T-cell (primary cell): Measurements from ENCODE around the gene TEDC2. TPM values are rescaled to one million over a fixed set of nuclear protein-coding genes. Genes with fewer than 3 reads are reported as not detected.
"Not testable (repeated sequence)": the region's sequence is repeated elsewhere in the genome, so short reads cannot be mapped to it uniquely, and the experiment has no call there.

Source experiments
- ATAC-seq, 4 experiments: fragments of 200-7000 bp in 3 of 4; fragments of 150-1000 bp in 1 of 4; cut with Tn5 transposase; replicated peaks in 1 of 4; 1 replicate in 3 of 4; 2 replicates in 1 of 4; pipeline ENCODE4 v1.10.0; 2021; ENCODE audit warnings: moderate library complexity in 3 of 4, mild to moderate bottlenecking in 2 of 4, moderate number of reproducible peaks in 1 of 4
- CTCF ChIA-PET, 2 donors: fragments of 300-600 bp; sonication (Branson Sonifier 250); formaldehyde crosslinking; loops; one replicate each; lab custom pipeline; 2022; ENCODE audit warnings: antibody characterized with exemption in 2 of 2; lab: Charles Lee
- POLR2A ChIA-PET, 2 donors: fragments of 300-600 bp; sonication (Branson Sonifier 250); formaldehyde crosslinking; loops; one replicate each; lab custom pipeline; 2022; ENCODE audit warnings: antibody characterized with exemption in 2 of 2; lab: Charles Lee
- DNase-seq, 35 experiments: peaks; one replicate each; pipeline versions ENCODE4 v3.0.0 to v3.0.0-alpha.2; 2013 to 2023
- H3K27ac ChIP-seq: one replicate; pipeline ENCODE4 v1.5.1; 2013; ENCODE audit warnings: low read length
- H3K27me3 ChIP-seq, 2 experiments: replicated peaks in 1 of 2; 1 replicate in 1 of 2; 2 replicates in 1 of 2; pipeline versions ENCODE4 v1.6.1 to v1.7.0; 2013; ENCODE audit warnings: low read length in 1 of 2, mixed read lengths in 1 of 2; ENCODE audit not compliant: control insufficient read depth in 2 of 2, insufficient read depth in 2 of 2; ENCODE audit errors: extremely low read depth in 1 of 2
- H3K36me3 ChIP-seq, 2 donors: 1 replicate in 1 of 2; 2 replicates in 1 of 2; pipeline versions ENCODE4 v1.6.1 to v1.7.0; 2013; ENCODE audit warnings: low read length in 1 of 2; ENCODE audit not compliant: control insufficient read depth in 2 of 2, insufficient read depth in 1 of 2; ENCODE audit errors: extremely low read depth in 1 of 2
- H3K4me1 ChIP-seq, 2 experiments: 1 replicate in 1 of 2; 2 replicates in 1 of 2; pipeline versions ENCODE4 v1.6.1 to v1.7.0; 2013; ENCODE audit warnings: low read length in 2 of 2, mixed read lengths in 1 of 2; ENCODE audit not compliant: insufficient read depth in 2 of 2, control insufficient read depth in 1 of 2; ENCODE audit errors: extremely low read depth in 1 of 2
- H3K4me3 ChIP-seq, 2 donors: 1 replicate in 1 of 2; 2 replicates in 1 of 2; pipeline versions ENCODE4 v1.5.1 to v1.7.0; 2013; ENCODE audit warnings: mild to moderate bottlenecking in 2 of 2, low read length in 1 of 2, moderate library complexity in 1 of 2; ENCODE audit not compliant: control insufficient read depth in 1 of 2; ENCODE audit errors: extremely low read depth in 1 of 2
- H3K9me3 ChIP-seq: 2 replicates; pipeline ENCODE4 v1.7.0; 2013
- H3K27ac Mint-ChIP-seq, 2 donors: one replicate each; pipeline ENCODE4 v1.8.0; 2020 to 2021; ENCODE audit warnings: mild to moderate bottlenecking in 2 of 2, mixed read lengths in 2 of 2
- H3K27me3 Mint-ChIP-seq, 2 donors: one replicate each; pipeline ENCODE4 v1.8.0; 2021 to 2022; ENCODE audit warnings: mixed read lengths in 2 of 2
- H3K36me3 Mint-ChIP-seq: one replicate; pipeline ENCODE4 v1.8.0; 2021; ENCODE audit warnings: mixed read lengths
- H3K4me1 Mint-ChIP-seq, 3 donors: one replicate each; pipeline ENCODE4 v1.8.0; 2020 to 2022; ENCODE audit warnings: mixed read lengths in 3 of 3, mild to moderate bottlenecking in 1 of 3
- H3K4me3 Mint-ChIP-seq, 3 donors: one replicate each; pipeline ENCODE4 v1.8.0; 2020 to 2022; ENCODE audit warnings: mild to moderate bottlenecking in 3 of 3, mixed read lengths in 3 of 3, moderate library complexity in 3 of 3
- H3K9me3 Mint-ChIP-seq, 3 donors: one replicate each; pipeline ENCODE4 v1.8.0; 2020 to 2022; ENCODE audit warnings: mixed read lengths in 3 of 3
- WGBS: methylation state at CpG from one replicate; pipeline ENCODE4 v1.1.5; 2013; ENCODE audit warnings: missing lambda C conversion rate; ENCODE audit not compliant: insufficient coverage; 5-methylcytosine and 5-hydroxymethylcytosine counted together
- total RNA-seq, 35 experiments: library from RNA in 6 of 35; stranded (reverse) in 6 of 35; fragments of 120-200 nt in 1 of 35; gene quantifications; one replicate each; pipeline versions ENCODE4 v1.2.1 to v1.2.4 and lab custom pipeline; 2013 to 2026

The TEDC2 gene
- total RNA-seq, 5 donors from 2014 or later (not counting 1 experiment from before 2014, with no cell fraction given), result 0.85 to 1.8 (median 0.93) TPM

DNA sequence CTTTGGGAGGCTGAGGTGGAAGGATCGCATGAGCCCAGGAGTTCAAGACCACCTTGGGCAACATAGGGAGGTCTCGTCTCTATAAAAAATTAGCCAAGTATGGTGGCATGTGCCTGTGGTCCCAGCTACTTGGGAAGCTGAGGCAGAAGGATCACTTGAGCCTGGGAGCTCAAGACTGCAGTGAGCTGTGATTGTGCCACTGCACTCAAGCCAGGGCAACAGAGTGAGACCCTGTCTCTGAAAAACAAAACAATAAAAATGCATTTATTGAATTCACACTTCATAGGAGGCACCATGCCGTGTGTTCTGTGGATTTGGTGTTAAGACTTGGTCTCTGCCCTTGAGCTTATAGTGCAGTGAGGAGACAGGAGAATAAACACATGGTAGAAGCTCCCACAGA, 17.4 kb downstream of the TEDC2 start:
- Mint-ChIP-seq H3K27ac (no peak overlapping the region), H3K9me3 (no peaks in the 10 kb centered on the region), H3K4me1 (peaks cover 18 to 22% (median 22%) of the 10 kb centered on the region in 3 donors), H3K4me3 (no peak overlapping the region), H3K27me3 (peaks cover 0 to 9% of the 10 kb centered on the region in 2 donors), H3K36me3 (no peaks in the 10 kb centered on the region)
- 100% methylated on average over 2 of the region's 3 CpGs for WGBS
- ChIA-PET CTCF (interaction anchor here in 1 of 2 donors (0.6 kb wide), 1 partner anchor 30 kb away, joined by 3 read pairs; no protein-coding TSS in a partner anchor), POLR2A (interaction anchor here in 1 of 2 donors (0.6 kb wide), 1 partner anchor 44 kb away, joined by 3 read pairs; no protein-coding TSS in a partner anchor)
- Histone ChIP-seq H3K9me3 (no peaks in the 10 kb centered on the region), H3K4me3 (no peak overlapping the region), H3K27ac (no peak overlapping the region), H3K27me3 (peaks cover 0 to 14% of the 10 kb centered on the region in 2 experiments), H3K4me1 (peaks cover 0 to 24% of the 10 kb centered on the region in 2 experiments), H3K36me3 (no peaks in the 10 kb centered on the region)
- ATAC-seq (no peak), DNase-seq (no peak)

DNA sequence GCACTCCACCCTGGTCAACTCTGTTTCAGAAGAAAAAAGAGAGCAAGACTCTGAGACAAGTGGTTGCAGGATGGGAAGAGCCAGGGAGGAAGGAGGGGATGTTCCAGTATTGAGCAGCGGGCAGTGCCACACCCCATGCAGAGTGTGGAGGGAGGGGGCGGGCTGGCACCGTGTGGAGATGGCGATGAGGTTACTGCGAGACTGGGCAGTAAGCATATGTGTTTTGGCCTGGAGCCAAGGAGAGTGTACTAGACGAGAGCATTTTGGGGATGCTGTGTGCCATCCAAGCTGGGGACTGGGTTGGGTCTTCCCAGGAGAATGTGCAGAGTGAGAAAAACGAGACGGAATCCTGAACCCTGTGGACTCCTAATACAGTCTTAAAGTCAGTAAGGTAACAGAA, 18.4 kb downstream of the TEDC2 start:
- Mint-ChIP-seq H3K36me3 (no peaks in the 10 kb centered on the region), H3K4me3 (no peak overlapping the region), H3K27ac (no peak overlapping the region), H3K9me3 (no peaks in the 10 kb centered on the region), H3K27me3 (peaks cover 0 to under 1% of the 10 kb centered on the region in 2 donors), H3K4me1 (peaks cover 13 to 23% (median 17%) of the 10 kb centered on the region in 3 donors)
- POLR2A ChIA-PET, result no interaction called here
- WGBS, result 89% methylated on average over 8 of the region's 8 CpGs
- CTCF ChIA-PET, result interaction anchor here in 1 of 2 donors (0.6 kb wide), 1 partner anchor 8 kb away, joined by 3 read pairs; no protein-coding TSS in a partner anchor
- Histone ChIP-seq H3K9me3 (no peaks in the 10 kb centered on the region), H3K27me3 (peaks cover 0 to 5% of the 10 kb centered on the region in 2 experiments), H3K4me3 (no peak overlapping the region), H3K27ac (no peak overlapping the region), H3K36me3 (no peaks in the 10 kb centered on the region), H3K4me1 (peaks cover 0 to 18% of the 10 kb centered on the region in 2 experiments)
- DNase-seq, result no peak
- no peak for ATAC-seq

DNA sequence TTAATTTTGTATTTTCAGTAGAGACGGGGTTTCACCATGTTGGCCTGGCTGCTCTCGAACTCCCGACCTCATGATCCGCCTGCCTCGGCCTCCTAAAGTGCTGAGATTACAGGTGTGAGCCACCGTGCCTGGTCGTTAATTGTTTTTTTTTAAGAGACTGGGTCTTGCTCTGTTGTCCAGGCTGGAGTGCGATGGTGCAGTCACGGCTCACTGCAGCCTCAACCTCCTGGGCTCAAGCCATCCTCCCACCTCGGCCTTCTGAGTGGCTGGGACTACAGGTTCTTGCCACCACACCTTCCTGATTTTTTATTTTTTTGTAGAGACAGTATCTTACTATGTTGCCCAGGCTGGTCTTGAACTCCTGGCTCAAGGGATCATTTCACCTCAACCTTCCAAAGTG, 20.1 kb downstream of the TEDC2 start:
- POLR2A ChIA-PET, H3K27ac ChIP-seq, H3K36me3 ChIP-seq, H3K4me3 ChIP-seq, ATAC-seq, H3K9me3 Mint-ChIP-seq, H3K36me3 Mint-ChIP-seq, H3K27me3 Mint-ChIP-seq, H3K9me3 ChIP-seq, H3K27me3 ChIP-seq, DNase-seq, H3K4me3 Mint-ChIP-seq, H3K27ac Mint-ChIP-seq: not testable (repeated sequence)
- WGBS, result 91% methylated on average over 9 of the region's 10 CpGs
- peaks cover 12 to 22% (median 16%) of the 10 kb centered on the region in 3 donors for H3K4me1 Mint-ChIP-seq
- CTCF ChIA-PET, result interaction anchor here in 1 of 2 donors (1.0 kb wide), 1 partner anchor 20 kb away, joined by 3 read pairs; the partner anchor contains the start of gene TEDC2
- peaks cover 0 to 12% of the 10 kb centered on the region in 2 experiments for H3K4me1 ChIP-seq

DNA sequence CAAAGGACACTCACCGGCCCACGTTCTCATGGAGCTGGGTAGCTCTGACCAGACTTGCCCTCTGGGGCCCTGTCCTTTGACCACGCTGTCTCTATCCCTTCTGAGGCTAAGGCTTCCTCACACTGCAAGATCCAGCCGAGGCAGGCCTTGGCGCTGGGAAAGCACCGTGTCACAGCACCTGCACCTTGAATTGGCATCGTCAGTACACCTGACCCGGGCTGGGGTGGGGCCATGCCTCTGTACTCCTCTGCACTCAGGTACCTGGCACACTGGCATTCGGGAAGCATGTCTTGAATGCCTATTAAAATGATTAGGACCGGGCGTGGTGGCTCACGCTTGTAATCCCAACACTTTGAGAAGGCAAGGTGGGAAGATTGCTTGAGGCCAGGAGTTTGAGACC, 21.0 kb downstream of the TEDC2 start:
- no peaks in the 10 kb centered on the region for H3K27me3 ChIP-seq
- H3K36me3 ChIP-seq, result no peaks in the 10 kb centered on the region
- H3K9me3 ChIP-seq, result no peaks in the 10 kb centered on the region
- peaks cover 0 to 7% of the 10 kb centered on the region in 2 experiments for H3K4me1 ChIP-seq
- Mint-ChIP-seq H3K4me3 (no peak overlapping the region), H3K27ac (no peak overlapping the region), H3K9me3 (no peaks in the 10 kb centered on the region), H3K27me3 (no peaks in the 10 kb centered on the region), H3K4me1 (peaks cover 13 to 21% (median 16%) of the 10 kb centered on the region in 3 donors), H3K36me3 (no peaks in the 10 kb centered on the region)
- ATAC-seq (no peak), DNase-seq (no peak)
- no peak overlapping the region for H3K27ac ChIP-seq
- POLR2A ChIA-PET, result no interaction called here
- H3K4me3 ChIP-seq, result no peak overlapping the region
- CTCF ChIA-PET, result interaction anchor here in 1 of 2 donors (1.0 kb wide), 1 partner anchor 21 kb away, joined by 3 read pairs; the partner anchor contains the start of gene TEDC2
- 92% methylated on average over 8 of the region's 12 CpGs for WGBS

DNA sequence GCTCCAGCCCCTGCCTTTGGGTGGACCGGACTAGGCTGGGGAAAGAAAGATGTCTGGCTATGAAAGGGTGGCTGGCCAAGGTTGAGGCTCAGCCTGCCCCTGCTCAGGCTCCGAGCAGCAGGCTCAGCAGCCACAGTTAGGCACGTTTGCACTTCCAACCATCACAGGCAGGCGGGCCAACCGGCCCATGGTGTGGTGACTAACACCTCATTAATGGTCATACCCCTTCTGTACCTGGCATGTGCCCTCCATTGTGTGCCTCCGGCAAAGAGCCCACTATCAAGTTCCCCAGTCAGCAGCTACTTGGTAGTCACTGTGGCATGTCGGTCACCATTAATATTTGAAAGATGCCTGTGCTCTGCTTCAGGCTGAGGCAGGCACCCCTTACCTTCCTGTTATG, 21.8 kb downstream of the TEDC2 start:
- no peaks in the 10 kb centered on the region for H3K36me3 Mint-ChIP-seq
- WGBS, result 90% methylated on average over 6 of the region's 7 CpGs
- H3K27ac Mint-ChIP-seq, result no peak overlapping the region
- Histone ChIP-seq H3K9me3 (no peaks in the 10 kb centered on the region), H3K36me3 (no peaks in the 10 kb centered on the region), H3K27ac (no peak overlapping the region), H3K27me3 (no peaks in the 10 kb centered on the region), H3K4me1 (peaks cover 0 to 8% of the 10 kb centered on the region in 2 experiments), H3K4me3 (no peak overlapping the region)
- peaks cover 9 to 15% (median 11%) of the 10 kb centered on the region in 3 donors for H3K4me1 Mint-ChIP-seq
- H3K4me3 Mint-ChIP-seq, result no peak overlapping the region
- H3K27me3 Mint-ChIP-seq, result no peaks in the 10 kb centered on the region
- CTCF ChIA-PET, result no interaction called here
- ATAC-seq (no peak), DNase-seq (no peak)
- no peaks in the 10 kb centered on the region for H3K9me3 Mint-ChIP-seq
- POLR2A ChIA-PET, result no interaction called here

DNA sequence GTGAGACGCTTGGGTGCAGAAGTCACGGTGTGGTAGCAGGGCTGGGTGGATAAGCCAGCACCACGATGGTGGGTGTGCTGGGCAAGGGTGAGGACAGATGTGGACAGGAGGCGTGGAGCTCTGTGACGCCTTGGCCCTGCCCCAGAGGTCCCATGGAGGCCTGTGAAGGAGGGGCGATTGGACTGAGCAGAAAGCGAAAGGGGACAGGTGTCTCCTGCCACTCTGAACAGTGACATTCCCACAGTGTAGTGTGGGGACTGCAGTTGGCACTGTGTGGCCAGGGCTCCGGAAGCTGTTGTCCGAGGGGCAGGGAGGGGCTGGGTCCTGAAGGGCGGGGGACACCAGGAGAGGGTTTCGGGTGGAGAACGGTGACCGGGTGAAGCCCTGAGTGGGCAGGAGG, 22.3 kb downstream of the TEDC2 start:
- no peak overlapping the region for H3K27ac Mint-ChIP-seq
- Histone ChIP-seq H3K4me1 (peaks cover 4 to 13% of the 10 kb centered on the region in 2 experiments), H3K36me3 (no peaks in the 10 kb centered on the region), H3K9me3 (no peaks in the 10 kb centered on the region), H3K27ac (no peak overlapping the region), H3K27me3 (no peaks in the 10 kb centered on the region), H3K4me3 (no peak overlapping the region)
- no peak overlapping the region for H3K4me3 Mint-ChIP-seq
- WGBS, result 89% methylated on average over 11 of the region's 13 CpGs
- no peaks in the 10 kb centered on the region for H3K9me3 Mint-ChIP-seq
- peaks cover 12 to 16% (median 15%) of the 10 kb centered on the region in 3 donors for H3K4me1 Mint-ChIP-seq
- ChIA-PET POLR2A (no interaction called here), CTCF (no interaction called here)
- H3K36me3 Mint-ChIP-seq, result no peaks in the 10 kb centered on the region
- DNase-seq, result no peak
- ATAC-seq, result no peak
- no peaks in the 10 kb centered on the region for H3K27me3 Mint-ChIP-seq
